HepG2 (cell line): ENCODE measurements around the gene LAMC1. TPM values are rescaled to one million over a fixed set of nuclear protein-coding genes. Genes with fewer than 3 reads are reported as not detected.

Experiments
- ATM ChIP-seq: fragments of 450-650 bp; IDR thresholded peaks from 2 replicates; pipeline ENCODE4 v1.7.1; 2017; ENCODE audit warnings: mild to moderate bottlenecking, borderline replicate concordance
- CHD2 ChIP-seq: IDR thresholded peaks from 2 replicates; pipeline ENCODE4 v1.6.1; 2011; ENCODE audit warnings: low read depth, low read length, improper control_type of control experiment
- FOSL2 ChIP-seq: sonication (generic); formaldehyde crosslinking; IDR thresholded peaks from 2 replicates; pipeline ENCODE4 v1.4.0; 2020; ENCODE audit warnings: missing genetic modification reagents
- MBNL3 ChIP-seq: fragments of 250-450 bp; sonication (Bioruptor Pico); conservative IDR thresholded peaks from 2 replicates; pipeline ENCODE4 v1.8.0; 2022; ENCODE audit warnings: mild to moderate bottlenecking, inconsistent platforms
- NCOA2 ChIP-seq: sonication (generic); formaldehyde crosslinking; IDR thresholded peaks from 2 replicates; pipeline ENCODE4 v1.8.0; 2022; ENCODE audit warnings: inconsistent platforms
- NR2F1 ChIP-seq, 2 experiments: fragments of 450-650 bp in 1 of 2; formaldehyde crosslinking in 1 of 2; IDR thresholded peaks; 2 replicates each; pipeline versions ENCODE4 v1.5.0 to v1.6.1; 2016 to 2020; ENCODE audit warnings: mild to moderate bottlenecking in 1 of 2, missing compliant biosample characterization in 1 of 2, missing genetic modification reagents in 1 of 2, moderate library complexity in 1 of 2
- PCBP2 ChIP-seq: fragments of 200-400 bp; formaldehyde crosslinking; optimal IDR thresholded peaks from 2 replicates; pipeline ENCODE3; 2018; ENCODE audit warnings: low read length, low read depth; ENCODE audit not compliant: poor library complexity, severe bottlenecking
- RARA ChIP-seq: IDR thresholded peaks from 2 replicates; pipeline ENCODE4 v1.6.1; 2016; ENCODE audit warnings: missing genetic modification reagents, missing compliant biosample characterization
- RFX1 ChIP-seq: fragments of 450-650 bp; IDR thresholded peaks from 2 replicates; pipeline ENCODE4 v1.6.1; 2017
- SOX13 ChIP-seq, 3 experiments: fragments of 450-650 bp in 1 of 3; sonication (generic) in 1 of 3; formaldehyde crosslinking in 1 of 3; IDR thresholded peaks in 2 of 3; conservative IDR thresholded peaks in 1 of 3; 2 replicates each; pipeline versions ENCODE4 v1.5.0 to v1.6.1; 2016 to 2020; ENCODE audit warnings: antibody characterized with exemption in 1 of 3, mild to moderate bottlenecking in 1 of 3, missing compliant biosample characterization in 1 of 3, missing genetic modification reagents in 1 of 3, moderate library complexity in 1 of 3
- TCF7 ChIP-seq: sonication (generic); IDR thresholded peaks from 2 replicates; pipeline ENCODE4 v1.6.1; 2016; ENCODE audit warnings: antibody characterized with exemption, low read depth
- TFDP1 ChIP-seq: IDR thresholded peaks from 2 replicates; pipeline ENCODE4 v1.6.1; 2016; ENCODE audit warnings: missing compliant biosample characterization, missing genetic modification reagents, borderline replicate concordance
- ZBED4 ChIP-seq: sonication (generic); formaldehyde crosslinking; IDR thresholded peaks from 2 replicates; pipeline ENCODE4 v1.4.0; 2020; ENCODE audit warnings: missing genetic modification reagents, borderline replicate concordance
- ZFAT ChIP-seq: sonication (generic); formaldehyde crosslinking; conservative IDR thresholded peaks from 2 replicates; pipeline ENCODE4 v1.8.1; 2023; ENCODE audit warnings: missing genetic modification reagents, inconsistent platforms
- ZFP91 ChIP-seq: sonication (generic); formaldehyde crosslinking; IDR thresholded peaks from 2 replicates; pipeline ENCODE4 v1.9.0; 2022; ENCODE audit warnings: missing genetic modification reagents, mild to moderate bottlenecking, borderline replicate concordance
- ZKSCAN5 ChIP-seq: sonication (generic); formaldehyde crosslinking; IDR thresholded peaks from 2 replicates; pipeline ENCODE4 v1.5.1; 2020; ENCODE audit warnings: mild to moderate bottlenecking, missing genetic modification reagents
- ZNF160 ChIP-seq: sonication (generic); formaldehyde crosslinking; IDR thresholded peaks from 2 replicates; pipeline ENCODE4 v1.8.0; 2022; ENCODE audit warnings: mild to moderate bottlenecking, inconsistent platforms, missing genetic modification reagents
- ZNF317 ChIP-seq: sonication (generic); formaldehyde crosslinking; IDR thresholded peaks from 2 replicates; pipeline ENCODE4 v1.5.0; 2020; ENCODE audit warnings: mild to moderate bottlenecking, missing genetic modification reagents
- ZNF660 ChIP-seq: sonication (generic); formaldehyde crosslinking; IDR thresholded peaks from 2 replicates; pipeline ENCODE4 v1.5.1; 2020; ENCODE audit warnings: mild to moderate bottlenecking, low read depth, missing genetic modification reagents, borderline replicate concordance
- ZNF770 ChIP-seq: sonication (generic); formaldehyde crosslinking; IDR thresholded peaks from 2 replicates; pipeline ENCODE4 v1.5.0; 2020; ENCODE audit warnings: mild to moderate bottlenecking, missing genetic modification reagents
- polyA plus RNA-seq, 8 experiments: library from polyadenylated mRNA; depleted of rRNA in 3 of 8; stranded (reverse) in 7 of 8; unstranded in 1 of 8; fragments of >200 nt; fragmentation: Illumina TruSeq in 4 of 8; extraction: Trizol in 4 of 8; gene quantifications; 2 replicates each; pipeline versions ENCODE4 v1.2.1 to v1.2.3, GENCODE V29; 2011 to 2016; ENCODE audit warnings: low read depth in 4 of 8, missing spikeins in 1 of 8, mixed read lengths in 1 of 8; ENCODE audit not compliant: insufficient read depth in 1 of 8
- total RNA-seq, 5 experiments: library from RNA; depleted of rRNA; stranded (reverse); fragments of >200 nt; fragmentation: Illumina TruSeq; extraction: Trizol; gene quantifications; 2 replicates each; pipeline ENCODE4 v1.2.3, GENCODE V29; 2016; ENCODE audit warnings: low read depth in 1 of 5

The LAMC1 gene
- total and polyA plus RNA-seq, 2 of the 13 experiments (the other 11 are each of a cell fraction or from before 2014, with no cell fraction given): 58.5 to 137 TPM

GRCh38 chr1:183032122-183032921 is 9.1 kb downstream of the LAMC1 start (continued):
- no peak for TF ChIP-seq ZBED4 (CRISPR knock-in tag)
- no peak for TF ChIP-seq TFDP1 (CRISPR knock-in tag)
- no peak for TF ChIP-seq SOX13 (IDR thresholded peaks at IDR 0.05)
- peak in 1 of 2 experiments; percentile 45; a peak in 1 of 4 replicates for TF ChIP-seq SOX13 (CRISPR knock-in tag; conservative IDR thresholded peaks at IDR 0.05 in 1 of 2, IDR thresholded peaks at IDR 0.05 in 1 of 2)
- peak; percentile 100 for TF ChIP-seq ZNF770
- peak; percentile 77 for TF ChIP-seq ZFP91
- TF ChIP-seq ZNF160 (CRISPR knock-in tag): no peak
- TF ChIP-seq TCF7: no peak
- no peak for TF ChIP-seq ZNF317
- TF ChIP-seq RFX1: no peak
- no peak for TF ChIP-seq PCBP2
- TF ChIP-seq ATM: no peak
- TF ChIP-seq MBNL3 (CRISPR knock-in tag): no peak
- no peak for TF ChIP-seq ZNF660 (CRISPR knock-in tag)
- peak; percentile 43; the same call in 1 of the 2 replicates for TF ChIP-seq RARA (CRISPR knock-in tag)
- peak; percentile 95 for TF ChIP-seq FOSL2 (CRISPR knock-in tag)
- TF ChIP-seq NR2F1 (CRISPR knock-in tag; IDR thresholded peaks at IDR 0.05): peak in 1 of 2 experiments; percentile 72; a peak in 2 of 4 replicates
- TF ChIP-seq NCOA2 (CRISPR knock-in tag): 0 out of 2 replicates have a peak, but pooled peaks have one; percentile 19
- no peak for TF ChIP-seq CHD2
- no peak for TF ChIP-seq ZFAT (CRISPR knock-in tag)
- TF ChIP-seq ZKSCAN5 (CRISPR knock-in tag): no peak
